ENCODE results near the gene FBXO3.
A peak's percentile ranks its signal among the peaks of the same experiment; 100 is the strongest.
"Not testable (repeated sequence)": the region's sequence is repeated elsewhere in the genome, so short reads cannot be mapped to it uniquely, and the experiment has no call there.

FBXO3 gene

DNA sequence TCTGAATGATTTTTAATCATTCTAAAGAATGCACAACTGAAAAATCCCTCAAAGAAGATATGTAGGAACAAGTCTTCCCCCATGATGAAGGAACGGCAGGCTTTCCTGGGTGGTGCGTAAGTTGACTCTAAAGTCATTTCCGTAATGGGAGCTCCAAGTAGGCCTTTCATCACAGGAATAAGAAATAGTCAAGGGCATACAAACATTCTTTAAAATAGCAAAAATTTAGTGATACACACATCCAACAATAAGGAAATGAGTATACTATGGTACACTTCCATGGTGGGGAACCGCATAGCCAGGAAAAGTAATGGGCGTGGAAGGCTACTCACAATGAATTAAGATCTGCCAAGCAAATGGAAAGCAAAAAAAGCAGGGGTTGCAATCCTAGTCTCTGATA lies 48.8 kb downstream of the FBXO3 start:
- no peak for DNase-seq

DNA sequence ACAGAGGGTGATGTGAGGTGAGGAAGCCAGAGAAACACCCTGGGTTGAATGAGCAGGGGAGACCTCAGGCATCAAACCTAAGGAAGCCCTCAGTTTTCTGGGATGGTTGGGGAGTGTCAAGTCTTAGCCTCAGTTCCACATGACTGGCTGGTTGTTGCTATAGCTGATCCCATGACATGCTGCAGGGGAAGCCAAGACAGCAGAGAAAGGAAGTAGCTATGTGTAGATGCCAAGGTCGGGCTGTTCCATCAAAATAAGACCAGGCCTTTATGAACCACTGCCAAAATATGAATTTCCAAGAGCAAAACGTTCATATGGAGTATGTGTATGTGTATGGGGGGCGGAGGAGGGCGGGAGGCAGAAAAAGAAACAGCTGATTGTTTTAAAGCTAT lies 49.7 kb downstream of the FBXO3 start:
- DNase-seq = no peak

DNA sequence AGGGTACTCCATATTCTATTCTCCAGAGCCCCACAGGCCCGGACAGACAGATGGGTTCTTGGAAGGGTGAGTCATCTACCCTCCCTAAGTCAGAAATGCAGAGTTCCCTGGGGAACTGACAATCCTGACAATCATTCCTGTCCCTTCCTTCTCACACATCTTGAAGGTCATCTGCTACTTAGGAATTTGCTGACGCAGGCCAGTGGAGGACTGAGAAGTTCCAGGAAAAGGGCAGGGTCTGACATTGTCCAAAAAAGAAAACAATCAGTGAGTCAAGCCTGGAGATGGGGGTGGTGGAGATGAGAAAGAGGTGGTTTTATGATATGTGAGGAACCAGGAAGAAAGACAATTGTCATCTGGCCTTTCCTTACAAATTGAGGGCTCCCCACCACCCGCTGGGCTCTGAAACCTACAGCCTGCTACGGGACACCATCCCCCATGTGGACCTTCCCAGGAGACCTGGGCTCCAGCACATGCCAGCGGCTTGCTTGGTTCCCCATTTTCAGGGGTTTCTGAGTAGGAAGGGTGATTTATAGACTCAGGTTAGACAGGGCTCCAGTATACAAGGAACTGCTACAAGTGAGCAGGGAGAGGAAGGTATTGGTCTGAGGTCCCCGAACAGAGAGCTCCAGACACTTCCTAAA lies 51.0 kb downstream of the FBXO3 start:
- DNase-seq = no peak

DNA sequence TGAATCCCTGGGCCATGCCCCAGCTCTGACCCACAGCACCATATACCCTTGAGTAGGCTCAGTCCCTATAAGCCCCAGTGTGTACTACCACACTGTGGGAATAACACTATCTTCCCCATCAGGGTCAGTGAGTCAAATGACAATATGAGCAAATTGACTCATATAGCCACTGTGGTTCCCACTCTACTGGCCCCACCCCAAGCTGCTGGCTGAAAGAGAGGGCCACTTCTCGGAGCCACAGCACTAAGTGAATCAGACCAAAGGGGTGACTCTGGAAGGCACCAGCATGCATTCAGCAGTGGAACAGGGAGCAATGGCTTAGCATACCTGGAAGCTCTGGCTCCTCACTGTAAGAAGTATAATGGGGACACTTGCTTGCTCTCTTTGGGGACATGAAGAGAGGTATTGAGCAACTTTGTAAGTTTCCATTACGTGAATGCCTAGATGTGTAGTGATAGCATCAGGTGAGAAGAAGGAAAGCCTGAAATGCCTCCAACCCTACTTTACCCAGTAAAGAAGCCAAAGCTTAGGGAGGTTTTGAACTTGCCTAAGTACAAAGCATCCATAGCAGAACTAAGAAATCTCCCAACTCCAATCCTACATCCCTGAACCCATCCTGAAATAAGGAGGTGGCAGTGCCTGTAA lies 51.6 kb downstream of the FBXO3 start:
- DNase-seq = no peak

DNA sequence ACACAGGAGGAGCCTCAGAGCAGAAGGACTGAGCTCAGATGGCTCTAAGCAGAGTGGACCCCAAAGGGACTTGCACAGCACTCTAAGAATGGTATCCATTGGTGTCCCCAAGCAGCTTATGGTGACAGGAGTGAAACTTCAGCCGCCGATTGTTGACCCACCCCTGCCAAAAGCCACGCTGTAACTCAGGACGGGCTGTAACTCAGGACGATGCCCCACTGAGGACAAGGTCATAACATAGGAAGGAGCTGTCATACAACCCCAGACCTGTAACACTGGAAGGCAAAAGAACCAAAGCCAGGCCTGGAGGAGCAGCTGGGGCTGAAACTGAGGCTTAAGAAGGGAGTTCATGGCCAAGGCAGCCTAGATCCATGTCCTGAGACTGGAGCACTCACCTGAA lies 52.3 kb downstream of the FBXO3 start:
- DNase-seq = no peak

DNA sequence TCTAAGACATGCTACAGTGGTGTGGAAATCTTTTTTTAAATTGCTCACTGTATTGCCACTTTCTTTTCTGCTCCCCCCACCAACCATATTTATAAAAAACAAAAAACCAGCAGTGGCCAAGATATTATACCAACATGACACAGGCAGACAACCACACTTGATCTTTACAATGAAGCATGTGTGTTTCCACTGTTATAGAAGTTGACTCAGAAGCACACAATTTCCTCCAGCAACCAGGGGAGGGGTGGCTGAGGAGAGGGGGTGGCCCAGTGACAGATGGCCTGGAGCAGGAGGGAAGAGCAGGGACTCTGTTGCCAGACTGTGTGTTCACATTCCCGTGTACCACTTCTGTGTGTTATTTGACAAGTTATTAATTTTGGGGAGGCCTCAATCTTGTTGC lies 52.9 kb downstream of the FBXO3 start:
- peak; percentile 56 for DNase-seq

DNA sequence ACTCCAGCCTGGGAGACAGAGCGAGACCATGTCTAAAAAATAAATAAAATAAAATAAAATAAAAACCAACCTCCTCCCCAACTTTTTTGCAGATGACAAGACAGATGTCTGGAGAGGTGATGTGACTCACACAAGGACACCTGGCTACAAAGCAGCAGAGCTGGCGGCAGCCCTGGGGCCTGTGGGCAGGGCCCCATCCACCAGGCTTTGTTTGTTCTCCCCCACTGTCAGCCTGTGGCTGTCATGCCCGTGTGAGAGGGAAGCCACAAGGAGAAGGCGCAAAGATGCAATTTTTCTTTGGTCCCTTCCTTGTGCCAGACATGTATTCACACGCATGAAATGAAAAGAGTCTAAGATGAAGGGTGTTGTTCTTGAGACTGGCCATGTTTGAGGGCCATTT lies 54.7 kb downstream of the FBXO3 start:
- DNase-seq = no peak

DNA sequence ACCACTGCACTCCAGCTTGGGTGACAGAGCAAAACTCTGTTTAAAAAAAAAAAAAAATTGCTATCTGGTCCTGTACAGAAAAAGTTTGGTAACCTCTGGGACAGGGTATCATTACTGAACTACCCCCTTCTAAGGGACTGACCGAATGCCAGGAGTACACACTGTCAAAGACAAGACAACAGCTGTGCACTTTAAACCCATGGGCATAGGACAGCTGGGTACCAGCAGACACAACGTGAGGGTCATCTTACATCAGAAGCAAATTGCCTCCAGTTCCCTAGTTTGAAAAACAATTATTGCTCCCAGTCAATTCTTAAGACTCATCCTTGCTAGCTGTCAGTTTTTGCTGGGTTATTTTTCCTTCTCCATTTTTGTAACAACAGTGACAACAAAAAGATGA lies 55.9 kb downstream of the FBXO3 start:
- no peak for DNase-seq

DNA sequence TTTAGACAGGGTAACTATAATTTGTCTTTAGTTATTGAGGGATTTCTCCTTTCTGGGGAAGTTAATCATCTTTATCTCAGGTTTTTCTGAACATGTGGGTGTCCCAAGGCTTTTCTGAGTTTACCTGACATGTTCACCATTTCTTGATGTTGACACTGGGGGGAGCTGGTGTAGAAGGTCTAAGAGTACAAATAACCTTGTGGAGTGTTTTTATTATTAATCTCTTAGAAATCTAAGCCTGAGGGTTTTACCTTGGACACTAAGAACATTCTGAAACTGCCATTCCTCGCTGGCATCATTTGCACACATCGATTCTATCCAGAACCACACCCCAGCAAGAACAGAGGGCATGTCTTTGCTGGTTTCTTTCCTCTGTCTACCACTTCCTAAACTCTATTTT lies 58.1 kb downstream of the FBXO3 start:
- DNase-seq = no peak

DNA sequence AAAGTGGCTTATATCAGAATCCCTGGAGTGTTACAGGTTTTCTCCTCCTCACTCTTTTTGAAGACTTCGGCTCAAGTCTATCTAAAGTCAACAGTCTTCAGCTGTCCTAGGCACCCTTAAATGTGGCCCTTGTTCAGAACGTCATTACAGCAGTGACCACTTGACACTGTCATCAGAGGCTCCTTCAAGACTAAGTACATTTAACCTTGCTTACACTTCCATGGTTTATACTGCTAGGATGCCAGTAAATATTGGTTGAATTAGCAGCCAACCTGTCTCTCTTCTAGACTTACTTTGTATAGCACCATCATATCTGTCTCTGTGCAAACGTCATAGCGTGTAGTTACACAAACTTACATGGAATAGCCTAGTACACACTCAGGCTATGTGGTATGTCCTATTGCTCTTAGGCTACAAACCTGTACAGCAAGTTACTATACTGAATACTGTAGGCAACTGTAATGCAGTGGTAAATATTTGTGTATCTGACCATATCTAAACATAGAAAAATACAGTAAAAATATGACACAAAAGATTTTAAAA lies 60.4 kb downstream of the FBXO3 start:
- DNase-seq = no peak

DNA sequence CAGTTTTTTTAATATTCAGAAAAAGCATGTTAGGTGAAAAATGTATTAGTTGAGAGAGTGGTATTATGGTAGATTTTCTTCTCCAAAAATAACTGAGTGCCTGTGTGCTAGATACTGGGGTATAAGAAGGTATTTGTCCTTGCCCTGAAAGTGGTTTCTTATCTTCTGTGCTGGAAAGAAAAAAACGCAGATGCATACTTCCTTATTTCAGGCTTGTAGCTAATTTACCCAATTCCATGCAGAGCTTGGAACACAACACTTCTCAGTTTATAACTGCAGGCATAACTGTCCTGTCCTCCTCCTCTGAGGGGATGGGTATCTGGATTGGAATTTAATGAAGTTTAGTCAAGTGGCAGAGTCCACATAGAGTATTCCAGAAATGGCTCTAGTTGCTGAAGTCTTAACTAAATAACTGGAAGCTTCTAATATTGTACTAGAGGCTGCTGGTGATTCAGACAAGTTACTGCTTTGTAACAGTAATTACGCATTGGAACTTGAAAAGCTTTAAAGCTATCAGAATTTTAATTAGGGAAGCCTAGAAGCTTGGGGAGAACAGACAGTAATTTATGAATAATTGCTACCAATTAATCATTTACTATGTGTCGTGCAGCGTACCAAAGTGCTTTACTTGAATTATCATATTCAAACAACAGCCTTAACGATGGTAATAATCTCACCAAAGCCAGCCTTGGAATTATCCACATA lies 61.0 kb downstream of the FBXO3 start:
- DNase-seq = no peak

DNA sequence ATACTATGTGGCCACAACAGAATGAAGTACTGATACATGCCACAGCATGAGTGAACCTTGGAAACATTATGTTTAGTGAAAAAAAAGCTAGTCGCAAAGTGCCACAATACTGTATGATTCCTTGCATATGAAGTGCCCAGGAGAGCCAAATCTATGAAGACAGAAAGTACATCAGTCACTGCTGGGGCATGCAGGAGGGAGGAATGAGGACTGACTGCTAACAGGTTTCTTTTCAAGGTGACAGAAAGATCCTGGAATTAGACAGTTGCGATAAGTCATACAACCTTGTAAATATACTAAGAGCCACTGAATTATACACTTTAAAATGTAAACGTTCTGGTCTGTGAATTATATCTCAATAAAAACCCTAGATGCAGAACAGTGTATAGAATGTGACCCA lies 61.9 kb downstream of the FBXO3 start:
- no peak for DNase-seq

DNA sequence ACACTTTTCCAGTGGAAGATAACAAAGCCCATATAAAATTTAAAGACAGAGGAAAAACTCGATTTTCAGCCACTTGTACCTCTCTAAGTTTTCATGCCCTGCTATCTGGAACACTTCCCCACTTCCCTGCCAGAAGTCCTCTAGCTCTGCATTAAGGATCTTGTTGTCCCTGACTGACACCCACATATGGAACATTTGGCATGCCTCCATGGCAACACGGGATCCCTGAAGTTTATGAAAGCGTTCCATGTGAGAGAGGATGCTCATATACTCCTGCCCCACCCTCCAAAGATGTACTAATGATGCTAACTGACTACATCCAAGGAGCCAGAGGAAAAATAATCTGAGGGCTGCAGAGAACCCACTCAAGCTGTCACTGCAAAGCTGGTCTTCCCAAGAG lies 64.9 kb downstream of the FBXO3 start:
- DNase-seq = no peak

DNA sequence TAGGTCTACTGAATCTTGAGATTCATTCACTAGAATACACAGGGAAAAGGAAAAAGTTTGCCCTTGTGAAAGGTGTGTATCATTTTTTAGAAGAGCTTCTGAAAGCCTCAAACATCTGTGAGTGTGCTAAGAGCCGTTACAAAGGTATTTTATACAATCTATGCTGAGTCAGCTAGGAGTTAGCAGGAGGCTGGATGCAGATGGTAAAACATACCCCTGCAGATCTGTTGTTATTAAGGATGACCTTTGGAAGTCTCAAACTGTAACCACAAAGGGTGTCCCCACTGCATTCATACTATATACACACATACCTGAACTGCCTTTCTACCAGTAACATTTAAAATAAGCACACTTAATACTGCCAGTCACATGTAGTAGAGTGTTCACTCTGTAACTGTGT lies 65.3 kb downstream of the FBXO3 start:
- no peak for DNase-seq

DNA sequence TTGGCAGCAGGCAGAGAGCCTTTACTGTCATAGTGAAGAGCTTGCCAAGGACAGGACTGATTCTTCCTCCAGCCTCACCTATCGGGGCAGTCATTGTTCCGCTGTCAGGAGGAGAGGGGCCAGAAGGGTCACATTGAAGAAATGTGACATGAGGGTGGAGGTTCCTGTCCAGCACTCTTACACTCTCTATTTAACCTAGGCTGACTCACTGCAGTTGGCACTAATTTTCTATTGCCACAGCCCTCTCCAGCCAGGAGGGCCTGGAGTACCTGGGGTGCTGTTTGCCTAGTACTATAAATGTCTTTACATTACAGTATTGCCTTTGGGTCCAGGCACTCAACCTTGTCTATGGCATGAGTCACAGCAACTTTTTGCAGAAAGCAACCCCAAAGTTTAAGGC lies 66.5 kb downstream of the FBXO3 start:
- not testable (repeated sequence) for DNase-seq

DNA sequence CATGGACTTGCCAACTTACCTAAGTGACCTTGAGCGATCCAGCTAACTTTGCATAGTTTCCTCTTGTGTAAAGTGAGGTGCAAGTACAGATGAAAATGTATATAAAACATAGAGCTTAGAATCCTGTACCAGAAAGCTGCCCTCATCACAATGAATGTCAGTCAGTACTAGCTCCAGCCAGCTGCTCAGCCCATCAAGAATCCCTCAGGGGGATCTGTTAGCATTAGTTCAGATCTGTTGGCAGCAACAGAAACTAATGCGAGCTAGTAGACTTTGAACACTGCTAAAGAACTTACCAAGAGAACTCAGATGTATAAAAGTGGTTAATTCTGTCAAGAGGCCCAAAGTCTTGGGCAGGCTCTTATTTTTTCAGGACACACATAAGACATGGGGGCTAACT lies 67.4 kb downstream of the FBXO3 start:
- DNase-seq = no peak

DNA sequence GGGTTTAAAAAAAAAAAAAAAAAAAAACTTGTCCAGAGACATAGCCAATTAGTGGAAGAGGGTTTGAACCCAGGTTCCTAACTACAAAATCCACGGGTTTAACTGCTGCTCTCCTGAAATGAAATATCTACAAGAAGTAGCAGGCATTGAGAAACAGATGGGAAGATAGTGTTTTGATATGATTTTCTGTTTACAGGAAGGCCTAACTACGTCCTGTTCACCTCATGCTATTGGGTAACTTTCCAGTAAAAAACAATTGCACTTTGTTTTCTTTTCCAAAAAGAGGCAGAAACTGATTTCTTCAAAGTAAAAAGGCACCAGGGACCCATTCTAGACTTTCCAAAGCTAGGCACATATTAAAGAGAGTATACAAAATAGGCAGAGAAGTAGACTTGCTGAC lies 67.8 kb downstream of the FBXO3 start:
- no peak for DNase-seq

DNA sequence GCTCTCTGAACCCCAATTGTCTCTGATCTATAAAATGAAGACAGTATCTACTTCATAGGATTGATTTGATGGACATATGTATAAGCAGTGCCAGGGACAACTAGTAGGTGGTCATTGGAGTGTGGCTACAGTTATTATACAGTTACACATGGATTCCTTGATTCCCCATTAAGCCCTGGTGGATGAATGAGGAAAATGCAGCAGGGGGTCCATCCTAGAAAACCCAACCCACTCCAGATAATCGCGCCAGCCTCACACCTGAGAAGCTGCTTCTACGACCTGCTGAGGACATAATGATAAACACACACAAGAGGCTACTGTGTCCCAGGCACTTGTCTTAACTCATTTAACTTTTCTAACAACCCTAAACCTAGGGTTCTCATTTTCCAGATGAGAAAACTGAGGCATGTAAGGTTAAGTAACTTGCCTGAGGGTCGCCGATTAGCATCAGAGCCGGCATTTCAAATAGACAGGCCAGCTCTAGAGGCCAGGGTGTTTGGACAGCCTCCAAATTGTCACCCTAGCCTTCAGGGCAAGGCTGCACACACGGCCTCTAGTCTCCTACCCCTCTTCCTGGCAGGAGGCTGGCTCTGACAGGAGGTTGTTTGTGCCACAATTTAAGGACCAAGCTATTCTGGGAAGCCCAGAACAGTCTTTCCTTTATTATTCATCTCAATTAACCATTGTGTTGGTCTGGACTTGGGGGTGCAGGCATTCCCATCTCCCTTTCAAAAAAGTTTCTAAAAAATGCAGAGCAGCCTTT lies 69.9 kb downstream of the FBXO3 start:
- DNase-seq = no peak

DNA sequence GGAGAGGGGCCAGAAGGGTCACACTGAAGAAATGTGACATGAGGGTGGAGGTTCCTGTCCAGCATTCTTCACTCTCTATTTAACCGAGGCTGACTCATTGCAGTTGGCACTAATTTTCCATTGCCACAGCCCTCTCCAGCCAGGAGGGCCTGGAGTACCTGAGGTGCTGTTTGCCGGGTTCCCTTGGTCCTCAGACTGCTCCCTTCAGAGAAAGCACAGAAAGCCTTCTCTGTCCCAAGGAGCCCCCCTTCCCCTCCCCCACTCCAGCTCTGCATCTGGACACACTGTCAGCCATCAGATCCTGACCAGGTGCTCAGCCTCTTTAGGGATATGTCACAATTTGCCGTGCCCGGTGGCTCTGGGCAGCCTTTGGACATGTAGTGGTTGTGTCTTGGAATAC lies 70.5 kb downstream of the FBXO3 start:
- no peak for DNase-seq

DNA sequence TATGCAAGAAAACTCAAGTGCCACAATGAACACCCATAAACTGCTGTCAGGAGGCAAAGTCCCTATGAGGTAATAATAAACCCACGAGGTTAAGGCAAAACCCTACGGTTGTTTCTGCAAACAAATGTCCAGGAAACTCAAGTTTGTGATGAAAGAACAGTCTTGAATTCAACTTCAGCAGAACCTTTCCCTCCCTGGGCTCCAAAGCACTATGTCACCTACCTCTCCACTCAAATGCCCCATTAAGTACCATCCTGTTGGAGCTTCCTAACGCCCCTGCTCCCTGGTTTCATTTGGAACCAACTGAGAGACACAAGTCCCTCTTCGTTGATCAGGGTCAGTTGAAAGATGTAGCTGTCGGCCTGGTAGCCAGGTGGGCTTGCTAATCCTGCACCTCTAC lies 71.1 kb downstream of the FBXO3 start:
- no peak for DNase-seq

DNA sequence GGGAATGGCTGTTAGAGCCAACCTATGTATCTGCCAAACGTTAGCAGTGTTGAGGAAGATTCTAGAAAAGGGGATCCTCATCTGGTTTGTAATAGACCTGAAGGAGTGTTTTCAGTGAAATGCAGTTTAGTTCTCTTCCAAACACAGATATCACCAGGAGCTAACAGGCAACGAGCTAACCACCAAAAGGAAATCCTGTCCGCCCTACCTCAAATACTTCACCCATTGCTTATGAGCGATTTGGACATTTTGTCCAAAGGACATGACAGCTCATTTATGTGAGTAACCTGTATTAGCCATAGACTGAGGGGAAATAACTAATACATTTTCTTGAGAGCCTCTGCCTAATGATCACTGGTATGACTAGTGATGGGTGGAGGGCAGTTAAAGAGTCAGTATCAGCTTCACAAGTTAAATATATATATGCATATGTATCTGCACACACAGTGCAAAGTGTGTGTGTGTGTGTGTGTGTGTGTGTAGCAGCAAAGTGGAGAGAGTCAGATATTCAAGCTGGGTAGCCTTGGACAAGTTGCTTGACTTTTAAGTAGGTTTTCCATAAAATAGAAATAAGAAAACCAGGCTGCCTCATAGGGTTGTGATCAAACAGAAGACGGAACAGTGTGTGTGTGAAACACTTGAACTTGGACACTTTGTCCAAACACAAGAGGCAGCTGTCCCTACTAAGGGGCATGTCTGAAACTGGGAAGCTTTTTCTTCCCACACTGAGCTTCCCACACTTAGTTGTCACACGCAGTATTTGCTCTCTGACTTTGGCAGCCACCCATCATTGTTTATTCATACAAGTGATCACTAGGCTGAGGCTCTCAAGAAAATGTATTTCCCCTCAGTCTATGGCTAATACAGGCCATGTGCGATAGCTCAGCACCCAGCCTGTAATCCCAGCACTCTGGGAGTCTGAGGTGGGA lies 72.8 kb downstream of the FBXO3 start:
- DNase-seq = no peak

Data from left hindlimb (tissue), 1 donor.